NCI-H2029 (cell line): ENCODE data around the gene ADGRG3.

Source experiments
- DNase-seq: peaks from one replicate; lab custom pipeline; 2025; lab: John Stamatoyannopoulos, UW

ADGRG3 gene

DNA sequence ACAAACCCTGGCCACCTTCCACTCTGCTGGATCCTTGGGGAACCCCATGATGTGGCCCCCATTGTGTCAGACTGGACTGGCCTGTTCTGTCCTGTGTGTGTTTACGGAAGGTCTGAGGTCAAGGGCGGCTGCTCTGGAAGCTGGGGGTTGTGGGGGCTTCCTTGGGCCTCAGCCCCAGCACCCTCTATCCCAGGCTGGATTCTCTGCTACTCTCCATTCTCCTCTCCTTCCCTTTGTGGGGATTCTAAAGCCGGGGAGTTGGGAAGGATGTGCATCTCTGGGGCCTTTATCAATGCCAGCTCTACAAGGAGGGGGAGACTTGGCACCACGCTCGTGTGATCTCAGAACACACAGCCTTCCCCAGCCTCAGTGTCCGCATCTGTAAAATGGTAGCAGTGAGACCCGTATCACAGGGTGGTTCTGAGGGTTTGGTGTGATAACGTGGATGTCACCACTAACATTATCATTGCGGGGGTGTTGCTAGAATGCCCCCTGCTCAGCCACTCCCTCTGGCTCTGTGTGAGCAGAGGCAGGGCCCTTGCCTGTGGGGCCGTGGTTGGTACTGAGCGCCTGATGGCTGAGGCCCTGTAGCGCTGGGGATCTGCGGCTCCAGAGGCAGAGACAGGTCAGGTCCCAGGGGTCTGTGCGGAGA lies 21.6 kb upstream of the ADGRG3 start:
- DNase-seq = no peak

DNA sequence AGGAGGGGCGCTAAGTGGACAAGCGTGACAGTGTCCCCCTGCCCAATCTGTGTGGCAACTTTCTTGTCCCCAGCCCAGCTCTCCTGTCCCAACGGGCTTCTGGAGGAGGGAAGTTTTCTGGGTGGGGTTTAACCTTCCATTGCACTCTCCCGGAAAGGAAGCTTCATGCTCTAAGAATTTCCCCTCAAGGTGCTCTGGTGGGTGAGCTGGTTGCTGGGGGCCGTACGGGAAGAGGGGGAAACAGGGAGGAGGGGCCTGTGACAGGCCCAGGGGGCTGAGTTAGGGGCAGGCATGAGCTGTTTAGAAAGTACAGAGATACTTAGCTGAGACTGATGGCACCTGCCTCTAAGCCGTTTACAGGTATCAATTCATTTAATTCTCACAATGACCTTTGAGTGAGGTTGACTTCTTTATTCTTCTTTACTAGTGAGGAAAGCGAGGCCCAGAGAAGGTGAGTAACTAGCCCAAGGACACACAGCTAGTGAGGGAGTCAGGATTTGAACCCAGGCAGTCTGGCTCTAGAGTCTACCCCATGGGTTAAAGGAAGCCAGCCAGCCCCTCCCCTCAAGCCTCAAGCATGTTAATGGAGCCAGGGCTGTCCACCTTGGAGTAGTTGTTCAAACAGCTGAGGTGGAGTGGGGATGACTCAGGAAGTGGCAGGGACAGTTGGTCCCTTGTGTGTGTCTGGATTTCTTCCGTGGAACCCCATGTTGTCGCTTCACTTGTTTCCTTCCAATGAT lies 20.8 kb upstream of the ADGRG3 start:
- DNase-seq = no peak

DNA sequence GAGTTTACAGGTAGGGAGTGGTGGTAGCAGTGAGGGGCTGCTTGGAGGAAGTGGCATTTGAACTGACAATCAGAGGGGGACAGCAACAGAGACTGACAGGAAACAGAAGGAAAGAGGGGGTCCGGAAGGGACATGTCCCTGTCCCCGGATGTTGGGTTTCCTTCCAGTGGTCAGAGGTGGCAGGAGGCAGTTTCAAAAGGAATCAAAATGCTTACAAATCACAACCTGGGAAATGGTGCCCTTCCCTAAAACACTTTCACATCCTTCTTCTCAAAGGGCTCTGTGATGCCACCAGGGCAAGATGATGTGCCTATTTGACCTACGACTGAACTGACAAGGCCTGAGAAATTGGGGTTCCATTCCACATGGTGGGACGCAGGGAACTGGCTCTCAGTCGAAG lies 20.0 kb upstream of the ADGRG3 start:
- DNase-seq = no peak

GRCh38 chr16:57648581-57649442 lies 19.3 kb upstream of the ADGRG3 start:
- DNase-seq = peak; percentile 39

GRCh38 chr16:57649443-57649751 lies 18.7 kb upstream of the ADGRG3 start:
- DNase-seq = no peak

GRCh38 chr16:57649846-57650245 lies 18.3 kb upstream of the ADGRG3 start:
- no peak for DNase-seq

DNA sequence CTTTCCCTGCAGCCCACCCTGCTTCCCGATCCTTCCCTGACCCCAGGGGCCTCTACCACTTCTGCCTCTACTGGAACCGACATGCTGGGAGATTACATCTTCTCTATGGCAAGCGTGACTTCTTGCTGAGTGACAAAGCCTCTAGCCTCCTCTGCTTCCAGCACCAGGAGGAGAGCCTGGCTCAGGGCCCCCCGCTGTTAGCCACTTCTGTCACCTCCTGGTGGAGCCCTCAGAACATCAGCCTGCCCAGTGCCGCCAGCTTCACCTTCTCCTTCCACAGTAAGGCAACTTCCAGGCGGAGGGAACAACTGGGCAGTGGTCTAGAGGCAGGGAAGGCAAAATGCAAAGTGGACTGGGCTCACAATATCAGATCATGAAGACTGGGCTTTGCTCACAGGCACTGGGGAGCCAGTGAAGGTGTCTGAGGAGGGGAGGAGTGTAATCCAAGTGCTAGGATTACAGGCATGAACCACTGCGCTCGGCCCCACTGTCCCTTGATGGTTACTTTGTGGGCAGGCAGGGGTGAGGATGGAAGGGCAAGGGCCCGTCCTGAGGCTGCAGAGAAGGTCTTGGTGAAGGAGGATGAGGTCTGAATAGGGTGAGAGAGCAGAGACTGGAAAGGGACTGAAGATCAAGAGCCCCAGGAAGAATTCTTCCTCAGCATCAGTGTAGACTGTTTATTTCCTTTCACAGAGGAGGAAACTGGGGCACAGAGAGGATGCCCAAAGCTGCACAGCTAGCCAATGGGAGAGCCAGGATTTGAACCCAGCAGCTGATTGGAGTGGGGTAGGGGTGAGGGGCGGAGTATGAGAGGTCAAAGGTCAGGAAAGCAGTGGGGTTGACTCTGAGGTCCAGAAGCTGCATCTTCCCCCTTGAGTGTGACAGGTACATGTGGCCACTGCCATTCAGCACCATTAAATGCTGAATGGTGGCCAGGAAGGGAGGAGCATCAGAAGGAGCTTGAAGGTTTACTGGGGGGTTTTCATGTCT lies 16.5 kb upstream of the ADGRG3 start:
- DNase-seq = no peak

- no peak for DNase-seq
These were observed 15.2 kb upstream of the ADGRG3 start for GRCh38 chr16:57652695-57653471.

- no peak for DNase-seq
These were observed 14.2 kb upstream of the ADGRG3 start for GRCh38 chr16:57653936-57654335.

DNA sequence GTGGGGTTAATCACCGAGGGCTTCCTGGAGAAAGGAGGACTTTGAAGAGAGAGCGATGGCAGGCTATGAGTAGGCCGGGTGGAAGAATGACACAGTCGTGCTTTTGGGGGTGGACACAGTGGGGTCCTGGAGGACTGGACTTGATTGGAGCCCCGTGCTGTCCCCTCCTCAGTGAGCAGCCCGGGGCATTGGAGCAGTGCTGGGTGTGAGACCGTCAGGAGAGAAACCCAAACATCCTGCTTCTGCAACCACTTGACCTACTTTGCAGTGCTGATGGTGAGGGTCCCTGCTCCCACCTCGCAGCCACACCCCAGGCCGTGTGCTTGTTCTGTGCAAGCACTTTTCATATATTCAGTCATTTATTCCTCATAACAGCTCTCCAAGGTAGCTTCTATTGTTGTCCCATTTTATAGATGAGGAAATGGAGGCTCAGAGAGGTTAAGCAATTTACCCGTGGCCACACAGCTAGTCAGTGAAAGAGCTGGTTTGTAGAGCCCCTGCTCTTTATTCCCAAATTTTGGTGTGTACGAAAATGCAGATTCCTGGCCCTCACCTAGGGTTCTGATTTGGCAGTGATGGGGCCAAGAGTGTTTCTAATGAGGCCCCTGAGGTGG lies 11.7 kb upstream of the ADGRG3 start:
- no peak for DNase-seq

- DNase-seq = no peak
These were observed 10.9 kb upstream of the ADGRG3 start for GRCh38 chr16:57657228-57657627.

GRCh38 chr16:57658130-57658877 lies 9.8 kb upstream of the ADGRG3 start:
- DNase-seq = no peak

DNA sequence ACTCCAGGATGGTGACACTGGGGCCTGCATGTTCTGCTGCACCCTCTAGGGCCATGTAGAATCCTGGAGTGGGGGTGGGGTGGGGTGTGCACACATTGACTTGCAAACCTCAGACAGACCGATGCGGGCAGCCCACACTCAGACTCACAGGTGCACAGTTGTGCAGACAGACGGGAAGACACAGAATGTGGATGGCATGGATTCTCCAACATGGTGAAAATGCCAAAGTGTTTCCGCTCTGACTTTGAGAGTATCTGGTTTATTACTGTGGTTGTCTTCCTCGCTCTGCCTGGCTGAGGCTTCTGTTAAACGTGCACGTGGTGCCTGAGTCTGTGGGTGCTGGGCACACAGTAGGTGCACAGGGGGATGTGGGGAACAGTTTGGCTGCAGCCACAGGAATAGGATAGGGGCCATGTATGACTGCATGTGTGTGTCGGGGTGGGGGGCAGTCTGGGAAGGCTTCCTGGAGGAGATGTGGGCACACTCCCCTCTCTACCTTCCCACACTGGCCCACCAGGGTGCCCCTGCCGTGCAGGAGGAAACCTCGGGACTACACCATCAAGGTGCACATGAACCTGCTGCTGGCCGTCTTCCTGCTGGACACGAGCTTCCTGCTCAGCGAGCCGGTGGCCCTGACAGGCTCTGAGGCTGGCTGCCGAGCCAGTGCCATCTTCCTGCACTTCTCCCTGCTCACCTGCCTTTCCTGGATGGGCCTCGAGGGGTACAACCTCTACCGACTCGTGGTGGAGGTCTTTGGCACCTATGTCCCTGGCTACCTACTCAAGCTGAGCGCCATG lies 9.0 kb upstream of the ADGRG3 start:
- DNase-seq = no peak

DNA sequence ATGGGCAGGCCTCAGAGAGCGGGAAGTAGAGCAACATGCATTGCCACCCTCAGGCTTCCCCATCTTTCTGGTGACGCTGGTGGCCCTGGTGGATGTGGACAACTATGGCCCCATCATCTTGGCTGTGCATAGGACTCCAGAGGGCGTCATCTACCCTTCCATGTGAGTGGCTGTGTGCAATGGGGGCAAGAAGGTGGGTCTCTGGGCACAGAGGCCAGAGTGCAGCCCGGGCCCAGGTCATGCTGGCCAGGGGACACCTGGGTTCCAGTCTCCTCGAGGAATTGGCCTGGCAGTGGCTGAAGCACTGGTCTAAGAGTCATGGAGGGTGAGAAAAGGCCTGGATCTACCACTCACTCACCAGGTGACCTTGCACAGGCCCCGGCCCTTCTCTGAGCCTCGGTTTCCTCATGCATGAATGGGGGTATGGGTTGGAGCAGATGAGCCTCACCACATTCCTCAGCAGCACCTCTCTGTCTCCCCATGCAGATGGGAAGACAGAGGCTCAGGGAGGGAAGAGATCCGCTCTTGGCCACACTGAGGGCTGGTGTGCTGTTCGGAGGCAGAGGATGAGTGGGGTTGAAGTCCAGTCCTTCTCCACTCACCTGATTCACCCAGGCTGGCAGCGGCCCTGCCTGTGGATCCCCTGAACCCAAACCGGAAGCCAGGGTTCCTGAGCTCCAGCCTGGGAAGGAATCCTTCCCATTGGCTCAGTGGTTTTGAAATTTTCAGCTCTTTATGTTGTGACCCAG lies 7.2 kb upstream of the ADGRG3 start:
- DNase-seq = no peak

DNA sequence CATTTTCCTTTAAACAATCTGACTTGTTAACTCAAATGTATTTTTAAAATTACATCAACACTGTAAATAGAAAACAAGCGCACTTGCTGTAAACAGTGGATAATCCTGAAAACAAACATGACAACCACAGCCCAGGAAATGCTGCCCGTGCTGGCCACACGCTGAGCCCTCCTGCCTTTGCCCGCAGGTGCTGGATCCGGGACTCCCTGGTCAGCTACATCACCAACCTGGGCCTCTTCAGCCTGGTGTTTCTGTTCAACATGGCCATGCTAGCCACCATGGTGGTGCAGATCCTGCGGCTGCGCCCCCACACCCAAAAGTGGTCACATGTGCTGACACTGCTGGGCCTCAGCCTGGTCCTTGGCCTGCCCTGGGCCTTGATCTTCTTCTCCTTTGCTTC lies 6.6 kb upstream of the ADGRG3 start:
- DNase-seq = no peak

DNA sequence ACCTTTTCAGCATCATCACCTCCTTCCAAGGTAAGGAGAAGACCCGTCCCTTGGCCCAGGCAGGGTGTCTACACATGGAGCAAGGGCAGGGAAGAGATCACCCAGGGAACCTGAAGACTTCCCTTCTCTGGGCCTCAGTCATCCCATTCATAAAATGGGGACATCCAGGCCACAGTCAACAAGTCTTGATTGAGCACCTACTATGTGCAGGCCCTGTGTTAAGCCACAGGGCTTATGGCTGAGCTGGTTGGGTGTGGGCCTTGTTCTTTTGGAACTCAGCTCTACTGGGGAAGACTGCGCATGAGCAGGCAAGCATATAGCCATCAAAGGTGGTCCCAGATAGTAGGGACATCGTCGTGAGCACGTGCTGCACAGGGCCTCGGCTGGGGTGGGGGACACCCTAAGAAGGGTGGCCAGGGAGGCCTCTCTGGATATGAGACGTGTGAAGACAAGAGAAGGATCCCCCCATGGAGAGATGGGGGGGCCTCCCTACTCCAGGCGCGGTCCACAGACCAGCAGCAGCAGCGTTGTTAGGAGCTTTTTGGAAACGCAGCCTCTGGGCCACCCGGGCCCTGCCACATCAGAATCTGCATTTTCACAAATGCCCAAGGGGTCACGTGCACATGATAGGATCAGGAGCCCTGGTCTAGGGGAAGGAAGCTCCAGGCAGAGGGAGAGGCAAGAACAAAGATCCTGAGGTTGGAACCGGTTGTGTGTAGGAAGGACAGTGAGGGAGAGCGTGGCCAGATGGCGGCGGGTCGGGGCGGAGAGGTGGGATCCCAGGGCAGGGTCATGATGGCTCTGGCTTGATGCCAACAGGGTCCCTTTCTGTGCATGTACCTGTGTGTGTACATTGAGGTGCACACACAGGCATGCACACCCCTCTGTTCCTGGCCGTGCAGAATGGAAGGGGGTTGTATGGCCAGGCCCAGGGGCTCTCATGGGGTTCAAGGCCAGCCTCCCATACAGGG lies 5.9 kb upstream of the ADGRG3 start:
- DNase-seq = no peak

- DNase-seq = no peak
These were observed 4.7 kb upstream of the ADGRG3 start for GRCh38 chr16:57663436-57663835.
